DND-41 (cell line): ENCODE data around the gene RASA2.

Source experiments
- ATAC-seq: fragments of 200-7000 bp; cut with Tn5 transposase; 3 replicates; pipeline ENCODE4 v1.9.1; 2021; ENCODE audit warnings: low read depth; ENCODE audit not compliant: insufficient read depth
- DNase-seq: peaks from one replicate; pipeline ENCODE4 v3.0.0-alpha.2; 2020
- H2AFZ ChIP-seq: 2 replicates; pipeline ENCODE4 v1.6.0; 2012; ENCODE audit warnings: low read depth, low read length
- H3K27ac ChIP-seq: 2 replicates; pipeline ENCODE4 v1.5.1; 2012; ENCODE audit warnings: low read length, inconsistent platforms
- H3K27me3 ChIP-seq: fragments of 200-600 bp; sonication (generic); 2 replicates; pipeline ENCODE4 v1.6.0; 2012; ENCODE audit warnings: low read length, mild to moderate bottlenecking, inconsistent platforms; ENCODE audit not compliant: insufficient read depth, poor library complexity
- H3K36me3 ChIP-seq: 2 replicates; pipeline ENCODE4 v1.5.1; 2012; ENCODE audit warnings: low read length, inconsistent platforms; ENCODE audit not compliant: insufficient read depth
- H3K4me1 ChIP-seq: 2 replicates; pipeline ENCODE4 v1.5.1; 2012; ENCODE audit warnings: mild to moderate bottlenecking, low read length; ENCODE audit not compliant: insufficient read depth
- H3K4me2 ChIP-seq: 2 replicates; pipeline ENCODE4 v1.6.0; 2012; ENCODE audit warnings: mild to moderate bottlenecking, moderate library complexity, low read length, inconsistent platforms; ENCODE audit not compliant: insufficient read depth
- H3K4me3 ChIP-seq, 2 experiments: fragments of 200-600 bp in 1 of 2; shearing (Covaris generic) in 1 of 2; 2 replicates each; pipeline ENCODE4 v1.5.1; 2012 to 2016; ENCODE audit warnings: inconsistent platforms in 2 of 2, low read length in 2 of 2, mild to moderate bottlenecking in 2 of 2, low read depth in 1 of 2, moderate library complexity in 1 of 2
- H3K79me2 ChIP-seq: 2 replicates; pipeline ENCODE4 v1.6.0; 2012; ENCODE audit warnings: low read length, inconsistent platforms; ENCODE audit not compliant: insufficient read depth
- H3K9ac ChIP-seq: 2 replicates; pipeline ENCODE4 v1.6.0; 2012; ENCODE audit warnings: low read depth, mild to moderate bottlenecking, inconsistent platforms, low read length, moderate library complexity
- H3K9me3 ChIP-seq: 2 replicates; pipeline ENCODE4 v1.5.1; 2012; ENCODE audit warnings: low read length, moderate library complexity, mild to moderate bottlenecking, inconsistent platforms; ENCODE audit not compliant: insufficient read depth, severe bottlenecking
- H4K20me1 ChIP-seq: 2 replicates; pipeline ENCODE4 v1.6.0; 2012; ENCODE audit warnings: low read length; ENCODE audit not compliant: insufficient read depth
- CTCF ChIP-seq: IDR thresholded peaks from 2 replicates; pipeline ENCODE4 v1.5.1; 2012; ENCODE audit warnings: borderline replicate concordance, low read length, moderate library complexity, mild to moderate bottlenecking; ENCODE audit not compliant: poor library complexity, severe bottlenecking; ENCODE audit errors: extremely low read depth
- EZH2 ChIP-seq: IDR thresholded peaks from 3 replicates; pipeline ENCODE4 v1.6.1; 2012; ENCODE audit warnings: borderline replicate concordance, low read depth, mild to moderate bottlenecking, moderate library complexity, low read length, inconsistent platforms; ENCODE audit not compliant: severe bottlenecking

Gene RASA2

GRCh38 chr3:141556034-141556433, 69.2 kb downstream of the RASA2 start:
- no peak for ATAC-seq
- H3K9ac ChIP-seq, result no peak overlapping the region
- H3K4me2 ChIP-seq, result no peak overlapping the region
- no peak overlapping the region; the same call in 1 of the 2 replicates for H3K27ac ChIP-seq
- H3K4me1 ChIP-seq, result peaks cover 25% of the 10 kb centered on the region
- H3K36me3 ChIP-seq, result peaks cover 86% of the 10 kb centered on the region
- H3K27me3 ChIP-seq, result no peaks in the 10 kb centered on the region
- TF ChIP-seq EZH2 (no peak), CTCF (no peak)
- H3K79me2 ChIP-seq, result peaks cover 28% of the 10 kb centered on the region
- no peaks in the 10 kb centered on the region for H4K20me1 ChIP-seq
- no peak for DNase-seq
- no peaks in the 10 kb centered on the region for H3K9me3 ChIP-seq
- no peak overlapping the region for H2AFZ ChIP-seq
- H3K4me3 ChIP-seq, result no peak overlapping the region

- H3K79me2 ChIP-seq, result peaks cover 15% of the 10 kb centered on the region
- H3K36me3 ChIP-seq, result peaks cover 88% of the 10 kb centered on the region
- H4K20me1 ChIP-seq, result no peaks in the 10 kb centered on the region
- H3K27ac ChIP-seq, result no peak overlapping the region
- no peaks in the 10 kb centered on the region for H3K9me3 ChIP-seq
- H3K9ac ChIP-seq, result no peak overlapping the region
- H3K4me1 ChIP-seq, result peaks cover 4% of the 10 kb centered on the region
- no peak for TF ChIP-seq EZH2
- TF ChIP-seq CTCF, result no peak
- H3K4me2 ChIP-seq, result no peak overlapping the region
- no peak overlapping the region for H3K4me3 ChIP-seq
- DNase-seq, result no peak
- no peak; the same call in 2 of the 3 replicates for ATAC-seq
- no peaks in the 10 kb centered on the region for H3K27me3 ChIP-seq
- H2AFZ ChIP-seq, result no peak overlapping the region
Measured at GRCh38 chr3:141557961-141558706, 71.3 kb downstream of the RASA2 start.

GRCh38 chr3:141561426-141562034, 74.7 kb downstream of the RASA2 start:
- no peaks in the 10 kb centered on the region for H3K4me1 ChIP-seq
- no peaks in the 10 kb centered on the region for H4K20me1 ChIP-seq
- TF ChIP-seq CTCF (peak; percentile 91), EZH2 (no peak)
- H3K9me3 ChIP-seq, result no peaks in the 10 kb centered on the region
- H2AFZ ChIP-seq, result no peak overlapping the region
- no peak overlapping the region for H3K27ac ChIP-seq
- ATAC-seq (peak; percentile 58; the same call in 1 of the 3 replicates), DNase-seq (peak; percentile 38)
- no peak overlapping the region for H3K4me2 ChIP-seq
- no peak overlapping the region for H3K9ac ChIP-seq
- H3K79me2 ChIP-seq, result 0 out of 2 replicates have a peak, but pooled peaks cover 4% of the 10 kb centered on the region
- H3K36me3 ChIP-seq, result peaks cover 81% of the 10 kb centered on the region
- H3K4me3 ChIP-seq, result no peak overlapping the region
- H3K27me3 ChIP-seq, result no peaks in the 10 kb centered on the region
